IPS-18c (cell line): ENCODE data around the gene OR7C1.

Experiments
- H3K4me3 ChIP-seq: 2 replicates; pipeline ENCODE4 v1.7.0; 2013; ENCODE audit warnings: low read depth, mild to moderate bottlenecking, low read length, moderate library complexity; ENCODE audit not compliant: insufficient read depth
- H3K9me3 ChIP-seq: one replicate; pipeline ENCODE4 v1.6.1; 2013; ENCODE audit warnings: mild to moderate bottlenecking, low read length, moderate library complexity; ENCODE audit not compliant: control insufficient read depth, insufficient read depth

Gene OR7C1

GRCh38 chr19:14835011-14835410, at the start of gene OR7C1, which contains the start of gene OR7A5:
Gene OR7C1 (minus strand): TSS chr19:14835185. CDS start chr19:14800136, 35,049 bp downstream.
Gene OR7A5 (minus strand): TSS chr19:14835185. CDS start chr19:14828241, 6,944 bp downstream.
- no peak within 1 kb of the TSS for H3K4me3 ChIP-seq
- H3K9me3 ChIP-seq = no peaks in the 10 kb centered on the region

GRCh38 chr19:14871619-14872230, 36.7 kb upstream of the OR7C1 start:
- Histone ChIP-seq H3K9me3 (no peaks in the 10 kb centered on the region), H3K4me3 (no peak overlapping the region)

DNA sequence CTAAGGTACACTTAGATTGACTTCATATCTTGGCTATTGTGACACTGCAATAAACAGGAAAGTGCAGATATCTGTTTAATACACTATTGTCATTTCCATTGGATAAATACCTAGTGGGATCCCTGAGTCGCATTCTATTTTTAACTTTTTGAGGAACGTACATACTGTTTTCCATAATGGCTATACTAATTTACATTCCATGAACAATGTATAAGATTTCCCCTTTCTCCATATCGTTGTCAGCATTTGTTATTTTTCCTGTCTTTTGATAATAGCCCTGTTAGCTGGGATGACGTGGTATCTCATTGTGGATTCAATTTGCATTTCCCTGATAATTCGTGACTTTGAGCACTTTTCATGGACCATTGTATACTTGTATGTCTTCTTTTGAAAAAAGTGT, 33.5 kb upstream of the OR7C1 start:
- H3K4me3 ChIP-seq = no peak overlapping the region
- H3K9me3 ChIP-seq = peaks cover 2% of the 10 kb centered on the region

- Histone ChIP-seq H3K4me3 (no peak within 1 kb of the TSS), H3K9me3 (no peaks in the 10 kb centered on the region)
These were observed 13.8 kb upstream of the OR7C1 start, which contains the start of gene OR7A10 for GRCh38 chr19:14848822-14849221. Gene OR7A10 (minus strand): TSS chr19:14848922. CDS start chr19:14841877, 7,045 bp downstream.

GRCh38 chr19:14843578-14843977, 8.6 kb upstream of the OR7C1 start:
- Histone ChIP-seq H3K4me3 (no peak overlapping the region), H3K9me3 (no peaks in the 10 kb centered on the region)

DNA sequence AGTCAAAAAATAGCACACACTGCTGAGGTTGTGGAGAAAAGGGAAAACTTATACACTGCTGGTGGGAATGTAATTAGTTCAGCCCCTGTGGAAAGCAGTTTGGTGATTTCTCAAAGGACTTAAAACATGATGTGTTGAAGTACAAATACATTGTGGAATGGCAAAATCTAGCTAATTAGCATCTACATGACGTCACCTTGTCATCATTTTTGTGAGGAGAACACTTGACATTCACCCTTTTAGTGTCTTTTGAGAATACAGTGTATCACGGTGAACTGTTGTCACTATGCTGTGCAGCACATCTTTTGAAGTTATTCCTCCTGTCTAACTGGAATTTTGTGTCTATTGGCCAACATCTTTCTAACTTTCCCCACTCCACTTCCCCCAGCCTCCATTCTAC, 8.2 kb upstream of the OR7C1 start:
- Histone ChIP-seq H3K4me3 (no peak overlapping the region), H3K9me3 (no peaks in the 10 kb centered on the region)

DNA sequence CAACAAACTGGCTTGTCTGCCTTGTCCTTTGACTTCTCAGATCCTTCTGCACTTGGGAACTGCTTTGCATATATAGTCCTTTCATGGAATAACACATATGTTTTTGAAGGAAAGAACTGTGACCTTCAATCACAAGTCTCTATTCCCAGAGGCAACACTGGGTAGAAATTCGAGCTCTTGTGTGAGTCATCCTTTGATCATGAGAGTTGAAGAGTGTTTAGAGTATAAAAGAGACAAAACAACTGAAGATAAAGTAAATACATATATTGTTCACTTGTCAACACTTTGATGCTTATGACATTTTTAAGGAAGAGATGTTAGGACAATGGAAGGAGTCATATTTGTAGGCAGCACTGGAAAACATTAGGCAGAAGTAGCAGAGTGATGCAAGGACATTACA, 5.2 kb upstream of the OR7C1 start:
- Histone ChIP-seq H3K4me3 (no peak overlapping the region), H3K9me3 (no peaks in the 10 kb centered on the region)

GRCh38 chr19:14837391-14837790, 2.4 kb upstream of the OR7C1 start:
- Histone ChIP-seq H3K4me3 (no peak overlapping the region), H3K9me3 (no peaks in the 10 kb centered on the region)

GRCh38 chr19:14830702-14831101, 4.3 kb downstream of the OR7C1 start:
- Histone ChIP-seq H3K9me3 (no peaks in the 10 kb centered on the region), H3K4me3 (no peak overlapping the region)

DNA sequence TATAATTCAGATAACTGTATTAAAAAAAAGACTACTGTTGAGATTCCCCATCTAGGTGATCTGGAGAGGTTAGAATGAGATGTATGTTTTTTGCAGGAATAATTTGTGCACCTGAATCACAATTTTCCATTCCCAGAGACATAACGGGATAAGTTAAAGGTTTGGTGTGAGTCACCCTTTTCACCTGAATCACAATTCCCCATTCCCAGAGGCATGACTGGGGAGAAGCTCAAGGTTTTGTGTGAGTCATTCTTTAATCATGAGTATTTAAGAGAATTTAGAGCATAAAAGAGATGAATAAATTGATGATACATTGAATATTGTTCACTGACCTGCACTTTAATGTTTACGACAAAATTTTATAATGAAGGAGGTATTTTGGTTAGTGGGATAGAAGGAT, 9.0 kb downstream of the OR7C1 start:
- Histone ChIP-seq H3K9me3 (no peaks in the 10 kb centered on the region), H3K4me3 (no peak overlapping the region)

GRCh38 chr19:14821937-14822336, 13.0 kb downstream of the OR7C1 start:
- Histone ChIP-seq H3K9me3 (no peaks in the 10 kb centered on the region), H3K4me3 (no peak overlapping the region)

DNA sequence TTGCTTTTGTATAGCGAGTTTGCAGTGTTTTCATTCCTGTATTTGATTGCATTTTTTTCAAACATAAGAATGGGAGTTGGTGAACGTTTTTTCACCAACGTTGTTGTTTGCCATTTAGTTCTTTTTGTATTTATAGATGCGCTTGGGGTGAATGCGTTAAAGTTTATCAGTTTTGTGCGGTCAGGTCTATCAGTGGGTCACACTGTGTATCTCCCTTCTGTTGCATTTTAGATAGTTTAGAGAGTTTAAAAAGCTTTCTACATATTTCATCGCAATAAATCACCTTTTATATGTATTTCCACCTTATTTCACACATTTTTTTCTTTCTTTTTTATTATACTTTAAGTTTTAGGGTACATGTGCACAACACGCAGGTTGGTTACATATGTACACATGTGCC, 16.4 kb downstream of the OR7C1 start:
- Histone ChIP-seq H3K4me3 (no peak overlapping the region), H3K9me3 (no peaks in the 10 kb centered on the region)

- Histone ChIP-seq H3K4me3 (no peak overlapping the region), H3K9me3 (peaks cover 2% of the 10 kb centered on the region)
These were observed 17.9 kb downstream of the OR7C1 start for GRCh38 chr19:14817052-14817451.

DNA sequence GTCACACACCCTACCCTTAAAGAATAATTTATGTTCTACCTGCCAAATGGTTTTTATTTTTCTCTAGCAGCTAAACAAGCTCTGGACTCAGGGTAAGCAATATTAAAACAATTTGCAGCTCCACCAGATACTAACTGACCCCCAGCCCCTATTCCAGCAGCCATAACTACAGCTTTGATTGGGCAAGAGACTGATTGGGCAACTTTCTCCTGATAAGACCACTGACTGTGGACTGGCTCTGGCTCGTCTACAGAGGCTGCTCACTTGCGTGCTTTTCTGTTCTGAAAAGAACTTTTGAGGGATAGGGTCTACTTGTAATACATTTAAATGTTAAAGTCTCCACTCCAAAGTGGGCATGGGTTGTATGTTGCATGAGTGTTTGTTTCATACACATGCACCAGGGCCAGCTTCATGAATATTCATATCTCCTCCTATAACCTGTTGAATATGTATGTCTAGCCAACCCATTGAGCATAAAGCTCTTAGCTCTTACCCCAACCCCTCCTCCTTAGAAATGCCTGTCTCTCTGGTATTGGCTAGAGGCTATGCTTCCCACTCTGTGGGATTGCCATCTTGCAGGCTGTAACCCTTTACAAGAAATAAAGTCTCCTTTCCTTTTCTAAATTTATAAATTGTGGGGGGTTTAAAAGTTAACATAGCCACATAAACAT, 19.9 kb downstream of the OR7C1 start:
- H3K9me3 ChIP-seq = peaks cover 2% of the 10 kb centered on the region
- H3K4me3 ChIP-seq = no peak overlapping the region

GRCh38 chr19:14809272-14810057, 25.5 kb downstream of the OR7C1 start:
- H3K9me3 ChIP-seq = peaks cover 2% of the 10 kb centered on the region
- no peak overlapping the region for H3K4me3 ChIP-seq

GRCh38 chr19:14804765-14805164, 30.2 kb downstream of the OR7C1 start:
- Histone ChIP-seq H3K4me3 (no peak overlapping the region), H3K9me3 (no peaks in the 10 kb centered on the region)

DNA sequence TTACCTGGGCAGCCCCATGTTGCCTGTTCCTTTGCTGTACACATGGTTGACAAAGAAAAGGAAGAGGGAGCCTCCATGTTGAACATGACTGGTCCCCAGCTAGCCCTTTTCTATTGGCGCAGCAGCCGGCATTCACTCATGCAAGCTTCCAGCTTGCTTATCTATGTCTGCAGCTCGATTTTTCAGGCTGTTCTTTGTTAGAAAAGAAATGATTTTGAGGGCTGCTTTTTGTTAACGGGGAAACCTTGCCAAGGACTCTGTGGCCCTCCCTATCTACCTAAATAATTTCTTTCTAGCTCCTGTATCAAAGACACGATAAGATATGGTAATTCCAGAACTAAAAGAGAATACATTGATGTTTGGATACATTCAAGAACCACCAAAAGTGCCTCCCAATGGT, 36.2 kb downstream of the OR7C1 start:
- Histone ChIP-seq H3K9me3 (no peaks in the 10 kb centered on the region), H3K4me3 (no peak overlapping the region)

- Histone ChIP-seq H3K9me3 (no peaks in the 10 kb centered on the region), H3K4me3 (no peak overlapping the region)
These were observed 39.0 kb downstream of the OR7C1 start for GRCh38 chr19:14796021-14796420.
